NCI-H82 treated with DMSO at 0.1 percent for 48 hours (cell line): ENCODE data around the gene HS6ST2.
"Not testable (repeated sequence)": the region's sequence is repeated elsewhere in the genome, so short reads cannot be mapped to it uniquely, and the experiment has no call there.

Experiments
- DNase-seq: peaks from one replicate; lab custom pipeline; 2025; ENCODE audit not compliant: unreplicated experiment; lab: John Stamatoyannopoulos, UW

Gene HS6ST2

DNA sequence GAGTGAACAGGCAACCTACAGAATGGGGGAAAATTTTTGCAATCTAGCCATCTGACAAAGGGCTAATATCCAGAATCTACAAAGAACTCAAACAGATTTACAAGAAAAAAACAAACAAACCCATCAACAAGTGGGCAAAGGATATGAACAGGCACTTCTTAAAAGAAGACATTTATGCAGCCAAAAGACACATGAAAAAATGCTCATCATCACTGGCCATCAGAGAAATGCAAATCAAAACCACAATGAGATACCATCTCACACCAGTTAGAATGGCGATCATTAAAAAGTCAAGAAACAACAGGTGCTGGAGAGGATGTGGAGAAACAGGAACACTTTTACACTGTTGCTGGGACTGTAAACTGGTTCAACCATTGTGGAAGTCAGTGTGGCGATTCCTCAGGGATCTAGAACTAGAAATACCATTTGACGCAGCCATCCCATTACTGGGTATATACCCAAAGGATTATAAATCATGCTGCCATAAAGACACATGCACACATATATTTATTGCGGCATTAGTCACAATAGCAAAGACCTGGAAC, 13.3 kb downstream of the HS6ST2 start:
- DNase-seq = not testable (repeated sequence)

GRCh38 chrX:132940727-132941327, 17.6 kb downstream of the HS6ST2 start:
- DNase-seq = no peak

- DNase-seq = no peak
These were observed 25.3 kb downstream of the HS6ST2 start for GRCh38 chrX:132933170-132933569.

DNA sequence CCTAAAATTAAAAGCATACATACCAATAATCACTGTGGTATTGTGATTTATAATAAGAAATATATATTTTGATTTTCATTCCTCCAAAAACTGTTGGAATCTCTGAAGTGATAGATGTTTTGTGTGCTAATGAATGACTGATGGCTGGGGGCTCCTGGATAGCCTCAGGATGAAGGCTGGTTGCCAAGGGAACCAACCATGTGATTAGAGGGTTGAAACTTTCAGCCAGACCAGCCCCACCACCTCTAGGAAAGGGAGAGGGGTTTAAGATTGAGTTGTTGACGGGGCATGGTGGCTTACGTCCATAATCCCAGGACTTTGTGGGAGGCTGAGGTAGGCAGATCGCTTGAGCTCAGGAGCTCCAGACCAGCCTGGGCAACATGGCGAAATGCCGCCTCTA, 34.0 kb downstream of the HS6ST2 start:
- DNase-seq = no peak

- DNase-seq = no peak
These were observed 39.9 kb downstream of the HS6ST2 start for GRCh38 chrX:132918523-132918922.

GRCh38 chrX:132916349-132916748, 42.1 kb downstream of the HS6ST2 start:
- DNase-seq = no peak

DNA sequence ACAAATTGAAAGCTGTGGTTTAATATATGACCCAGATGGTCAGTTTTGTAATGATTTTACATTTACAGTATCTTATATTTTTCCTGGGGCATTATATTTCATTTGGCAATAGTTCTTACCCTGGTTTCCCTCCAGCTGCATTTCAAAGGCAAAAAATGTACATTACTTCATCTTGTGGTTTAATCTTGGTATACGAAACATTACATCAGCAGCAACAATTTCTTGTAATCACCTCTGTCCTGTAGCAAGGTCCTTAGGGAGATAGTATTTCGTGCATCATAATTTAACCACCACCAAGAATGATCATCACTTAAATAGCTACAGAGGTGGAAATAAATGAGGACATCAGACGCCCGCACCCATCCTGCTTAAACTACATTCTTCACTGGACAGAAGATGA, 48.8 kb downstream of the HS6ST2 start:
- DNase-seq = no peak

- no peak for DNase-seq
These were observed 49.5 kb downstream of the HS6ST2 start for GRCh38 chrX:132908891-132909290.

GRCh38 chrX:132900633-132901293, 57.7 kb downstream of the HS6ST2 start:
- DNase-seq = no peak

DNA sequence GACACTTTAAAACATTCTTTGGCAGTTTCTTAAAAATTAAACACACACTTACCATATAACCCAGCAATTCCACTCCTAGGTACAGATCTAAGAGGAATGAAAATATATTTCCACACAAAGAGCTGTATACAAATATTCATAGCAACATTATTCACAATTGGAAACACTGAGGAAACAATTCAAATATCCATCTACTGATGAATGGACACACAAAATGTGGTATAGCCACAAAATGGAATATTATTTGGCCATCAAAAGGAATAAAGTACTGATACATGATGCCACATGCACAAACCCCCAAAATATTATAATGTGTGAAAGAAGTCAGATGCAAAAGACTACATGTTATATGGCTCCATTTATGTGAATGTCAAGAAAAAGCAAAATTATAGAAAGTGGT, 70.9 kb downstream of the HS6ST2 start:
- no peak for DNase-seq

DNA sequence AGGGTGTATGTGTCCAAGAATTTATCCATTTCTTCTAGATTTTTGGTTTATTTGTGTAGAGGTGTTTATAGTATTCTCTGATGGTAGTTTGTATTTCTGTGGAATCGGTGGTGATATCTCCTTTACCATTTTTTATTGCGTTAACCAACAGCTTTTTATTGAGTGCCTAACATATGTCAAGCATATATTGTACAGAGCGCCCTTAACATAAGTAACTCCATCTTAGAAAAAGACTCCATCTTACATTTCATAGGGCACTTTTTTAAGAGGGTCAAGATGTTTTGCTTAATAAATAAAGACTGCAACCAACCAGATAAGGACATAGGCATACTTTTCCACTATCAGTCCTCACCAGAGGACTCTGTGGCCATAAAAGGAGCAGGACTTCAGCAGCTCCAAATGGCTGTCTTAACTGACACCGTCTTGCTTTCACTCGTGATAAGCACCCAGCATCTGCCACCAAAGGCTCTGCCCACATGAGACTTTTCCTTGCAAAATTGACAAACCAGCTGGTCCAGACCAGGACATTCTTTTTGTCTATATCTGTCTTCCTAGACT, 75.0 kb downstream of the HS6ST2 start:
- DNase-seq = no peak

GRCh38 chrX:132880753-132881152, 77.7 kb downstream of the HS6ST2 start:
- not testable (repeated sequence) for DNase-seq

DNA sequence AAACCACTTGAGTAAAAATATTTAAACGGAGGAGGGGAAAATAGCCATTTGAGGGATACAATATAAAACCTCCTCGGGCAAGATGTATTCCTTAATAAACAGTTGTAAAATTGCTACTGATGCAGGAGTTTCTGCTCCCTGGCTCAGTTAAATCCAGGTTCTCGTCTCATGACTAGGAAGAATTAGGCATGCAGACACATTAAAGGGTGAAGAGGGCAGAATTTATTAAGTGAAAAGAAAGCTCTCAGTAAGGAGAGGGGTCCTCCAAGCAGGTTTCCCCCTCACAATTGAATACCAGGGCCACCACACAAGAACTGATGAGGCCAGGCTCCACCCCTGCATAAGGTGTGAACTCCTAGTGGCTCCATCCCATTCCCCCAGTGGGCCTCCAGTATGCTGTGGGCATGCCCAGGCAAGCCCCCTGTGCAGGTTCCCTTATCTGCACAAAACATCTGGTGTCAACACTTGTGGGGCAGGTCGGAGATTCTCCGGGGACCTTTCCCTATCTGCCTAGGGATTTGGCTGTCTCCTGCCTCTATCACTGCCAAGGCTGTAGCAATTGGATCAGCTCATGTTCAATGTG, 80.4 kb downstream of the HS6ST2 start:
- no peak for DNase-seq

- DNase-seq = no peak
These were observed 81.7 kb downstream of the HS6ST2 start for GRCh38 chrX:132876523-132877338.

GRCh38 chrX:132875650-132876522, 82.5 kb downstream of the HS6ST2 start:
- no peak for DNase-seq

DNA sequence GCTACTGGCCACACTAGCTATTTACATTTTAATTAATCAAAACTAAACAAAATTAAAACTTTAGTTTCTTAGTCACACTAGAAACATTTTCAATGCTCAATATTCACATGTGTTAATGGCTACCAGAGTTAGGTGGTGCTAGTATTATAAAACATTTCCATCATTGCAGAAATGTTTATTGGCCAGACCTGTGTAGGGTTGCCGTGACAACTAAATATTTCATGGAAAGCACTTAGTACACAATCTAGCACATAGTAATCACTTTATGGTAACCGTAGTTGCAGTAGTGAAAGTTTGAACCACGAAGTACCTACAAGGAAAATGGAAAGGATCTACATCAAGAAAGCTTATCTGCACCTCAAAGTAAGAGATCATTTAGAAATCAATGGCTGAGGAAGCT, 95.9 kb downstream of the HS6ST2 start:
- no peak for DNase-seq

GRCh38 chrX:132861076-132861475, 97.4 kb downstream of the HS6ST2 start:
- no peak for DNase-seq

- no peak for DNase-seq
These were observed 98.2 kb downstream of the HS6ST2 start for GRCh38 chrX:132860200-132860599.

- no peak for DNase-seq
These were observed 100.4 kb downstream of the HS6ST2 start for GRCh38 chrX:132858018-132858417.

GRCh38 chrX:132855780-132856341, 102.6 kb downstream of the HS6ST2 start:
- DNase-seq = no peak
